Activated CD4-positive, alpha-beta T cell treated with anti-CD3 and anti-CD28 coated beads for 4 hours (primary cell): Measurements from ENCODE around the gene MLLT6.

Experiments
- DNase-seq, 2 donors: peaks; one replicate each; pipeline ENCODE4 v3.0.0-alpha.2; 2020

MLLT6 gene

GRCh38 chr17:38676706-38677504 lies 28.2 kb upstream of the MLLT6 start:
- DNase-seq = peak; percentile 77 to 87

- no peak for DNase-seq
These were observed 27.3 kb upstream of the MLLT6 start for GRCh38 chr17:38677819-38678218.

- no peak for DNase-seq
These were observed 24.0 kb upstream of the MLLT6 start for GRCh38 chr17:38681096-38681495.

DNA sequence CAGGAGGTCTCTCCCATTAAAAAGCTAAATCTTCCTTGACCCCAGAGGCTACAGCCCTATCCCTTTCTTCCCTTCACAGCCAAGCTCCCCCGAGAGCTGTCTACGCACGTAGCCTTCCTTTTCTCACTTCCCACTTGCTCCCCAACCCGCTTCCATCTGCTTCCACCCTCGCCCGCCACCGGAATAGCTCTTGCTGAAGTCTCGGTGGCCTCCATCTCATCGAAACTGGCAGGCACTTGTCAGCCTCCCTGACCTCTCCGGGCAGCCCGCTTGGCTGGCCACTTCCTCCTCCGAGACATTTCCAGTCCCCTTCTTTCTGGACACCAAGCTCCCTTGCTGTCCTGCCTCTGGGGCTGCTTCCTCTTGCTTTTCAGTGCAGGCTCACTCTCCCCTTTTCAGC lies 19.6 kb upstream of the MLLT6 start:
- no peak for DNase-seq

DNA sequence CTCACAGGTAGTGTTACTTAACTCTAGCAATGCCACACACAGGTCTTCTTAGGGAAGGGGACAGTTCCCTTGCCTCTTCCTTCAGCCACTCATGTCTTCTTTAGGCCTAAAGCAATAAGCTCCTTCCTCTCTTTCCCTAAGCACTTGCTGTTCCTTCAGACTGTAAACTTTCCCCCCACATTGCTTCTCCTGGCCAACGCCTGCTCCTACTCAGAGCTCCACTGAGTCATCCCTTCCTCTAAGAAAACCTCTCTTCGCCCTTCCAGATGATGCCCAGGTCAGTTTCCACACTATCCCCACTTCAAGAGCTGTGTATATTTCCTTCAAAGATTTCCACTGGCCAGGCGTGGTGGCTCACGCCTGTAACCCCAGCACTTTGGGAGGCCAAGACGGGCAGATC lies 17.8 kb upstream of the MLLT6 start:
- no peak for DNase-seq

- no peak for DNase-seq
These were observed 14.7 kb upstream of the MLLT6 start for GRCh38 chr17:38690386-38690785.

DNA sequence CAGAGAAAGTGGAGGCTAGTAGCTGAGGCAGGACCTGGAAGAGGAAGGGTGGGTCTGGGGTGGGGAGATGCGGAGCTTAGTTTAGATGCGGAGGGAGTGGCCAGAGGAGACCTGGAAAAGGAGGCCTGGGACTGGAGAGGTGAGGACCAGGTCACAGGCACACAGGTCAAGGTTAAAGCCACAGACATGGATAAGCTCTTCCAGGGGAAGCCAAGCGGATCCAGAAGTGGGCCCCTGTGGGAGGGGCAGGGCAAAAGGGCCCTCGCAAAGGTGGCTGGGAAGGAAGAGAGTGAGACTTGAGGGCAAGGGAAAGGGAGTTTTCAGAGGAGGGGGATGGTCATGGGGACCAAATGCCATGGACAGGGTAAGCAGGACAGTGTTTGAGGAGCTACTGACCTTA lies 13.9 kb upstream of the MLLT6 start:
- DNase-seq = no peak

GRCh38 chr17:38693700-38694329 lies 11.3 kb upstream of the MLLT6 start:
- no peak for DNase-seq

DNA sequence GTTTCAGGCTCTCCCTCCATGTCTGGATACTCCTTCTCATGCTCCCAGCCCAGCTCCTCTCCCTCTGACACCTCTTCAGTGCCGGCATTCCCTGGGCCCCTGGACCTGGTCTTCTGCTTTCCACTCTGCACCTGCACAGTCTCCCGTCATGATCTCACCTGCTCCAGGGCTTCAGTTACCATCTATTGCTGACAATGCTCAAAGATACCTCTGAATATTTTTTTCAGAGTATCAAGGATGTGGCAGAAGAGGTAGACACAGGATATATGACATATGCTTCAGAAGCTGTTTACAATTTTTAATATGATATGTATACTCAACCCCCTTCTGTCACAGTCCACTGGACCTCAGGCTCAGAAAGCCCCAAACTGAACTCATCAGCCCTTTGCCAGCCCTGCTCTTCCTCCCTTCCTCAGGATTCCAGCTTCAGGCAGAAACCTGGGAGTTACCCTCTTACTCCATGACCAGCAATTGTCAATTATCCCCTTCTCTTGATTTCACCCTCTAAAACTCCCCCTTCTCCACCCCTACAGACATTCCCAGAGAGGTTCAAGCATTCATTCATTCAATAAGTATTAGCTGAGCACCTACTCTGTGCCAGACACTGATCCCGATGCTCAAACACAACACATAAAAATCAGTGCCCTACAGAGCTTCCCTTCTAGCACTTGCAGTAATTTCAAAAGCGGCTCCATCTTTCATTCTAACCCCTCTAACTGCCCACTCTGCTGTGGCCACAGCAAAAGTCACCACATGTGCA lies 7.8 kb upstream of the MLLT6 start:
- no peak for DNase-seq

DNA sequence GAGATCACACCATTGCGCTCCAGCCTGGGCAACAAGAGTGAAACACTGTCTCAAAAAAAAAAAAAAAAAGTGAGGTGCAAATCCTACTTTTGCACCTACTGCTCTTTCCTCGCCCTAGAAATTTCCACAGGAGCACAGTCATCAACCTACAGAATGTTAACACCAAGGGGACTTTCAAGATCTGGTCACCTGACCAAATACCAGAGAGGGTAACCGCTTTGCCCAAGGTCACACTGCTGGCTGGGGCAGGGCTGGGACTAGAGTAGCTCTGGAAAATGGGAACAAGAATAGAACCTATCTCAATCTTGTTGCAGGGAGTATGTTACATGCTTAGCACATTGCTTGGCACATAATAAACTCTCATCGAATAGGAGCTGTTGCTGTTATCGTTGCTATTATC lies 6.3 kb upstream of the MLLT6 start:
- no peak for DNase-seq

- DNase-seq = peak; percentile 81 to 85
These were observed 3.4 kb upstream of the MLLT6 start for GRCh38 chr17:38701504-38702165.

DNA sequence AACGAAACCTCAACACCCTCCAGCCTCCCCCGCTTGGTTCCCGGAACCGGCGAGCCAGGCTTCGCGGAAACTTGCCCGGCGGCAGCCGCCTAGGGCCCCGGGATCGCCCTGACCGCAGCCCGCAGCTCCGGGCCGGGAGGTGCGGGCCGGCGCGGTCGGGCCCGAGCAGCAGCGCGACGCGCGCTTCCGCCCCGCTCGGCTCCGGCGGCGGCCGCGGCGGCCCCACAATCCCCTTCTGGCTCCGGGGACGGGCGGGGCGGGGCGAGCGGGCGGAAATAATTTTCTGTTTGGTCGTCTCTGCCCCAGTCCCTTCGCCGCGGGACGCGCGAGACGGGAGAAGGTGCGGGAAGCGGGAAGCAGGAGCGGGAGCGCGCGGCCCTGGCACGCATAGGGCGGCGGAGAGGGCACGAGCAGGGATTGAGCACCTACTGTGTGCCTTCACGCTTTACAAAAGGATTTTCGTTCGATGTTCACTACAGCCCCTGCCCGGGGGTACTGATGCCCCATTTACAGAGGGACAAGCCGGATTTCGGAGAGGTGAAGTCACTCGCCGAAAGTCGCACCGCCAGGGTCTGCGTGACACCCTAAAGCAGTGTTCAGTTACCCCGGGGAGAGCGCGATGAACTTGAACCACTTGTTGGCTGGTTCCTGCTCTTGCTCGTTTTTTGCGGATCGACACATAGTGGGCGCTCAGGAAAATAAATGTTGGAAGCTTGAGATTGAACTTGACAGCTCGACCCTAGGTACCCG lies 2.7 kb upstream of the MLLT6 start:
- DNase-seq = peak; percentile 73 to 85

GRCh38 chr17:38702916-38703741 lies 1.9 kb upstream of the MLLT6 start:
- DNase-seq = peak; percentile 50 to 59

- peak; percentile 86 to 92 for DNase-seq
These were observed 1.1 kb upstream of the MLLT6 start for GRCh38 chr17:38703742-38704605.

DNA sequence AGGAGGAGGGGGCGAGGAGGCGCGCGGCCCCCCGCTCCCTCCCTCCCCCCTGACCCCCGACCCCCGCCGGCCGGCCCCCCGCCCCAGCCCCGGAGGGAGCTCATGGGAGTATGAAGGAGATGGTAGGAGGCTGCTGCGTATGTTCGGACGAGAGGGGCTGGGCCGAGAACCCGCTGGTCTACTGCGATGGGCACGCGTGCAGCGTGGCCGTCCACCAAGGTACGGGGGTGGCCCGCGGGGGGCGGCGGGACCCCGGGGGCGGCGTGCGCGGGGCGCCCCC lies 390 bp downstream of the MLLT6 start:
- DNase-seq = no peak

- DNase-seq = peak; percentile 50 to 62
These were observed 881 bp downstream of the MLLT6 start for GRCh38 chr17:38705803-38706504.

DNA sequence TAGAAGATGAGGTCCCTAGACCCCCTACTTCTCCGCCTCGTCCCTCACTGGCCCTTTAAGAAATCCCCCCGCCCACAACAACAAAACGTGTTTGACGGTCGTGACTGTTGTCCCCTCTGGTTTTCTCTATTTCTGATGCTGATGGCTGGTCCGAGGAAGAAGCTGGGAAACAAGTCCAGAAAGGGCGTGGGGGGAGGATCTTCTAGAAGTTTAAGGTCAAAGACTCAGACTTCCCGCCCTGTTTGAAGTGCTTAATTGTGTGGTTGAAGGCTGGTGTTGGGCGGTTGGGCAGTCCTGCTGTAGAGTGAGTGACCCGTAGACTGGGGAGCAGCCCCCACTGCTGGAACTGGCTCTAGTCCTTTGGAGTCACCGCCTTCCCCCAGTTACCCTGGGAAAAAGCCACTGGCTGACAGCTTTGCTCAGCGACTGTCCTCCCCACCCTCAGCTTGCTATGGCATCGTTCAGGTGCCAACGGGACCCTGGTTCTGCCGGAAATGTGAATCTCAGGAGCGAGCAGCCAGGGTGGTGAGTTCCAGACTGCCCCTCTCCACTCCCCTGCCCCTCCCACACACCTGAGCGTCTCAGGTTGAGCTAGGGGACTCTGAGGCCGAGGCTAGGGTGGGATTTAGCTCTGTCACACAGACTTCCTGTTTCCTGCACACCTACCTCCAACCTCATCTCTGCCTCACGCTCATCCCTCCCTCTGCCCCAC lies 1.6 kb downstream of the MLLT6 start:
- peak; percentile 59 to 67 for DNase-seq

DNA sequence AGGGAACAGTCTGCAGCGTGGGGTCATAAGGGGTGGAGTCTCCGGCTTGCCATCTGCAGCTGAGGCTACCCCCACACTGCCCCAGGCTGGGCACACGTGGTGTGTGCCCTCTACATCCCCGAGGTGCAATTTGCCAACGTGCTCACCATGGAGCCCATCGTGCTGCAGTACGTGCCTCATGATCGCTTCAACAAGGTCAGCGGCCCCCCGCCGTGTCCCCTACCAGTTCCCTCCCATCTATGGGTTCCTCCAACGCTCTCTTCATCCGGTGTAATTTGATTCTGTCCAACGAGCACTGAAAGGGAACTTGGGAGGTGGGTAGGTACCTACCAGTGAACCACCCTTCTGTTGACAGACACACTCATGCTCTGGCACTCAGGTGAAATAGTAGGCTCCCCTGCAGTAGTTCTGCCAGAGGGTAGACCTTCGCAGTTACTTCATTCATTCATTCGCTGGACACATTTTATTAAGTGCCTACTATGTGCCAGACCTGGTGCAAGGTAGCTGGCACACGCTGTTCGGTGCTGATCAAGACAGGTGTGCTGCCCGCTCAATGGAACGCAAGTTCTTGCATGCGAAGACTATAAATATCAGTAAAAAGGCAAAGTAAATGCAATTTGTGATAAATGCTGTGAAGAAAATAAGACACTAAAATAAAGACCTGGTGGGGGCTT lies 2.7 kb downstream of the MLLT6 start:
- DNase-seq = no peak
